Islet of Langerhans (tissue), 1 donor: ENCODE results near the gene ACOT9.
"Not testable (repeated sequence)": the region's sequence is repeated elsewhere in the genome, so short reads cannot be mapped to it uniquely, and the experiment has no call there.

Experiments
- FAIRE-seq: peaks from one replicate; lab custom pipeline; 2011; peaks lifted over from hg19 to GRCh38; lab: Jason Lieb, UNC

ACOT9 gene

GRCh38 chrX:23692166-23692565 lies 50.9 kb downstream of the ACOT9 start:
- FAIRE-seq, result no peak

GRCh38 chrX:23676486-23676885 lies 66.6 kb downstream of the ACOT9 start:
- FAIRE-seq, result not testable (repeated sequence)

DNA sequence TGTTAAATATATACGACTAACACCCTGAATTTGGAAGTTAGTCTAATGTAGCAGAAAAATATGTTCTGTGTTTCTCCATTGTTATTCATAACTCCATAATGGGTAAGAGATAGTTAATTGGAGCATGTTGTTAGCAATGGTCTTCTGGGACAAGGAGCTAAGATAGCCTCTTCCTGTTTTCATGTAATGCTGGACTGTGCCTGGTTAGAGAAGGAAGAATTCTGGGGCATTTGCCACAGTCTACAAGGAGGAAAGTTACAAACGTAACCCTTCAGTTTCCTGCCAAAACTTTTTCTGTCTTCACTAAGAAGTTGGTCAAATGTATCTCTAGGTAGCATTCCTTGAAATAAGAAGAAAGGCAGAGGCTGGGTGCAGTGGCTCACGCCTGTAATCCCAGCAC lies 70.0 kb downstream of the ACOT9 start:
- FAIRE-seq, result no peak

DNA sequence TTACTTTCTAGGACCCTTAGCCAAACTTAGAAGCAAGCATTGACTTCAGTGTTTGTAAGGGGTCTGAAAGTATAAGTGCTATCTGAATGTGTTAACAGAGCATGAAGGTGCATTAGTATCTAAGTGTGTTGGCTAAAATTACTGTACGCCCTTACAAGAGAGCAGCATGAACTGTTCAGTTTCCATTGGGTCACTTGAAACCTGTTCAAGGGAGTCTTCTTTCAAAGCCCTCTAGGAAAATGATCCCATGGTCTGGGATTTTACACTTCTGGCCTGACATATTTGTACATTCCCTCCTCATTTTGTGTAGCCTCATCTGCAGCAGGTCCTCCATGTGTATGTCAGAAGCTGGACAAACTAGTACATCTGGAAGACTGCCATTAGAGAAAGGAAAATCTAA lies 72.5 kb downstream of the ACOT9 start:
- no peak for FAIRE-seq

DNA sequence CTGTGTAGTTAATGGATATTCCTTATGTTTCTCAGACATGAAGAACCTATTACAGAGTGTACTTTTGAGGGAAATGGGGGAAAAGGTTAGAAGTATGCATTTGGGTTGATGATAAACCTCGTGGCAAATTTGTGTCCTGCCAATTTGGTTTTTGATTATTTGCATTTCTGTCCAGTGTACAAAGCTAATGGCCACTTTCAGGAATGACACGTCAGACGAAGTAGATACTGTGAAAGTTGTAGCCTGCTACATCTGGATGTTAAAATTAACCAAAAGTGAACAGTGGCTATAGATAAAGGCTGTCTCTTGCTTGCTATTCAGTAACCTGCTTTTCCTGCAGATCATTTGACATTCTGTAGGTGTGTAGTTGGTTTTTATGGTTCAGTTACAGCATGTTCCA lies 74.7 kb downstream of the ACOT9 start:
- no peak for FAIRE-seq

GRCh38 chrX:23667239-23668177 lies 75.6 kb downstream of the ACOT9 start, which contains the start of gene PRDX4:
TSS of gene PRDX4 (plus strand) at chrX:23667493. CDS start at chrX:23667571, 78 bp downstream.
- no peak for FAIRE-seq

- FAIRE-seq, result no peak
Measured at GRCh38 chrX:23666282-23666681, 76.8 kb downstream of the ACOT9 start.

GRCh38 chrX:23664496-23664895 lies 78.6 kb downstream of the ACOT9 start:
- FAIRE-seq, result no peak

DNA sequence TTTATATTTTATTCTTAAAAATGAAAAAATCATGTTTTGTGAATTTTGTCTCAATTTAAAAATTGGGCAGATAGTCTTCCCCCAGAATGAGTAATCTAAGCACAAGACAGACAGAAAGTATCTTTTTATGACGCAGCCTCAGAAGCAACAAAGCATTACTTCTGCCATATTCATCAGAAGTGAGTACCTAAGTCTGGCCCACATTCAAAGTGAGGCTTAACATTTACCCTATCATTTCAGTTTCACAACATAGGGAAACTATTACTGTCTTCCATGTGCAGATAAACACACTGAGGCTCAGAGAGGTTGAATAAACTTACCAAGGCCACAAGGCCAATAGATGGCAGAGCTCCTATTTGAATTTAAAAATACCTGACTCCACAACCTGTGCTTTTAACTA lies 80.2 kb downstream of the ACOT9 start:
- FAIRE-seq, result no peak

- FAIRE-seq, result no peak
Measured at GRCh38 chrX:23662187-23662586, 80.9 kb downstream of the ACOT9 start.

GRCh38 chrX:23661671-23662070 lies 81.4 kb downstream of the ACOT9 start:
- no peak for FAIRE-seq

DNA sequence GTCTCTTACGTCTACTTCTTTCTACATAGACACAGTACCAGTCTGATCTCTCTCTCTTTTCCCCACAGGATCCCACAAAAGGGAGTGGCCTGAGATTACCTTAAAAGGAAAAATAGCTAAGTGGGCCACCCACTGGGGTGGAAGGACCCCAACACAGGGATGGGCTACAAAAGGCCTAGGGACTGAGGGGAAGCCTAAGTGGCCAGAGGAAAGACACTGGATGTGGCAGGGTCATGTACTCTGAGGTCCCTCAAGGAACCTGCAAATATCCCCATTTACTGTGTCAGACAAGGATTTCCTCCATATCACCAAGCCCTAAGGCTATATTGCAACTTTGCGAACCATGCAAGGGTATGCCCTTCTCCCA lies 82.3 kb downstream of the ACOT9 start:
- no peak for FAIRE-seq

GRCh38 chrX:23660083-23660765 lies 82.9 kb downstream of the ACOT9 start:
- FAIRE-seq, result not testable (repeated sequence)

- FAIRE-seq, result no peak
Measured at GRCh38 chrX:23659339-23659738, 83.7 kb downstream of the ACOT9 start.

DNA sequence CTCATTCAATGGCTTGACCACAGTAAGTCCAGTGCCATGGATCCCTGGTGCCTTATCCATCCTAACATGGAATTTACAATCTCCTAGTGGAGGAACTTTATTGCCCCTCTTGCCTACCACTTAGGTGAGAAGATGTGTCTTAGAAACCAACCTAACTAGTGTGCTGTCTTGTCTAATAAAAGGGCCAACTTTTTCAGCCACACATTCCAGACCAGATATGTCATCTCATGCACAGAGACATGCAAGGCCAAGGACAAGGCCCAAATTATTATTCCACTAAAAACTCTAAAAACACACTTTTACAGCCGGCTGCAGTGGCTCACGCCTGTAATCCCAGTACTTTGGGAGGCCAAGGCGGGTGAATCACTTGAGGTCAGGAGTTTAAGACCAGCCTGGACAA lies 86.4 kb downstream of the ACOT9 start:
- FAIRE-seq, result no peak

DNA sequence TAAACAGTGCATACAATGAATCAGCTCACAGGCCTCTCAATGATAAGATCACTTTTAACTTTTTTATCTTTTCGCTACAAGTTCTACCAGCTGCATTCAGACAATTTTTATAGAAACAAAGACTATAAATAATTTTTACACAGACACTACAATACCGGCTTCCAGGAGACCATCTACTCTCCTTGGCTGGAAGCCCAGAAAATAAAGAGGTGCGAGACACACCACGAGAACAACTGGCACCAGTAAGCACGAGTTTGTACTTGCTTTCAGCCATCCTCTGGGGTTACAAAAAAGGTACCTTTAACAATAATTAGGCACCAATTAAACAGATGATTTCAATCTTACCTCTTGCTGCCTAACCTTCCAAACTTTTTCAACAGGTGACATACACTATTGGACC lies 87.0 kb downstream of the ACOT9 start:
- no peak for FAIRE-seq
